Aorta (tissue), 5 donors: ENCODE measurements around the gene DCST1. TPM values are rescaled to one million over a fixed set of nuclear protein-coding genes. Genes with fewer than 3 reads are reported as not detected.
A peak's percentile ranks its signal among the peaks of the same experiment; 100 is the strongest.

Source experiments
- ATAC-seq: fragments of 200-7000 bp; cut with Tn5 transposase; one replicate; pipeline ENCODE4 v1.9.1; 2022; ENCODE audit warnings: moderate library complexity; ENCODE audit not compliant: low FRiP score
- DNase-seq, 2 donors: peaks; one replicate each; pipeline ENCODE4 v3.0.0-alpha.2; 2020
- H3K27ac ChIP-seq, 2 donors: one replicate each; pipeline ENCODE4 v1.5.1; 2013; ENCODE audit warnings: low read length in 2 of 2, mild to moderate bottlenecking in 2 of 2, moderate library complexity in 2 of 2, control low read depth in 1 of 2, inconsistent platforms in 1 of 2, low read depth in 1 of 2
- H3K27me3 ChIP-seq, 2 donors: one replicate each; pipeline ENCODE4 v1.6.1; 2013; ENCODE audit warnings: control low read depth in 1 of 2, low read length in 1 of 2, mild to moderate bottlenecking in 1 of 2, moderate library complexity in 1 of 2; ENCODE audit not compliant: insufficient read depth in 2 of 2, control insufficient read depth in 1 of 2
- H3K36me3 ChIP-seq, 2 donors: one replicate each; pipeline ENCODE4 v1.6.1; 2013; ENCODE audit warnings: control low read depth in 1 of 2, low read length in 1 of 2, mild to moderate bottlenecking in 1 of 2; ENCODE audit not compliant: insufficient read depth in 2 of 2, control insufficient read depth in 1 of 2
- H3K4me1 ChIP-seq, 2 donors: one replicate each; pipeline ENCODE4 v1.6.1; 2013; ENCODE audit warnings: low read length in 2 of 2, control low read depth in 1 of 2, mild to moderate bottlenecking in 1 of 2, moderate library complexity in 1 of 2; ENCODE audit not compliant: insufficient read depth in 2 of 2, control insufficient read depth in 1 of 2
- H3K4me3 ChIP-seq, 2 donors: one replicate each; pipeline ENCODE4 v1.5.1; 2013; ENCODE audit warnings: low read length in 2 of 2, control low read depth in 1 of 2, mild to moderate bottlenecking in 1 of 2
- H3K9me3 ChIP-seq: one replicate; pipeline ENCODE4 v1.6.1; 2013; ENCODE audit warnings: mild to moderate bottlenecking, low read length; ENCODE audit not compliant: control insufficient read depth
- WGBS, 2 donors: extraction: QIAGEN DNeasy Blood & Tissue Kit; methylation state at CpG; one replicate each; pipeline ENCODE4 v1.1.7; 2013; 5-methylcytosine and 5-hydroxymethylcytosine counted together
- intact Hi-C, 2 donors: fragments of 100-400 bp; cut with DNase I; formaldehyde crosslinking; loops; one replicate each; pipeline versions ENCODE4 v1.14.2 to v1.15.0; 2022
- polyA plus RNA-seq, 2 donors: library from polyadenylated mRNA; stranded (reverse); fragments of 200-250 nt; gene quantifications; one replicate each; pipeline ENCODE4 v1.2.3, GENCODE V29; 2013
- total RNA-seq, 2 donors: library from RNA; stranded (reverse); fragmentation: NEBNext Ultra II Directional; extraction: Animal tissue kit (Norgen Biotek cat#: 25700); gene quantifications; one replicate each; pipeline ENCODE4 v1.2.1, GENCODE V29; 2021
- donor health status: healthy with polysubstance abuse.
- donor health status: Bipolar disorder and iron deficiency.
- donor health status: DM: no; HTN: no; CAD: no.
- donor health status: DM: no; HTN: no; CAD: no.
- donor health status: DM: yes; HTN: yes; CAD: no.

Gene DCST1
- total and polyA plus RNA-seq, 4 donors = 0.26 TPM; not detected in 3

GRCh38 chr1:155009742-155010141, 23.9 kb upstream of the DCST1 start:
- Histone ChIP-seq H3K36me3 (no peaks in the 10 kb centered on the region), H3K4me1 (no peaks in the 10 kb centered on the region), H3K9me3 (no peaks in the 10 kb centered on the region), H3K27me3 (no peaks in the 10 kb centered on the region), H3K4me3 (no peak overlapping the region), H3K27ac (no peak overlapping the region)
- WGBS, 2 donors = 94 to 97% methylated on average over 5 of the region's 5 CpGs
- no peak for DNase-seq
- no peak for ATAC-seq
- intact Hi-C loops = no loop called here

- H3K9me3 ChIP-seq = no peaks in the 10 kb centered on the region
- DNase-seq = no peak
- no peaks in the 10 kb centered on the region for H3K27me3 ChIP-seq
- H3K4me3 ChIP-seq = no peak overlapping the region
- no peak overlapping the region for H3K27ac ChIP-seq
- ATAC-seq = no peak
- no peaks in the 10 kb centered on the region for H3K36me3 ChIP-seq
- intact Hi-C loops = no loop called here
- 51 to 62% methylated on average over 9 to 11 of the region's 11 CpGs for WGBS, 2 donors
- H3K4me1 ChIP-seq = no peaks in the 10 kb centered on the region
These were observed 23.3 kb upstream of the DCST1 start for GRCh38 chr1:155010211-155010918.

- Histone ChIP-seq H3K36me3 (no peaks in the 10 kb centered on the region), H3K27me3 (no peaks in the 10 kb centered on the region), H3K27ac (no peak overlapping the region), H3K4me1 (no peaks in the 10 kb centered on the region), H3K9me3 (no peaks in the 10 kb centered on the region), H3K4me3 (no peak overlapping the region)
- 74 to 77% methylated on average over 5 of the region's 5 CpGs for WGBS, 2 donors
- no peak for DNase-seq
- ATAC-seq = no peak
- intact Hi-C loops = no loop called here
These were observed 22.6 kb upstream of the DCST1 start for GRCh38 chr1:155011004-155011416.

GRCh38 chr1:155011437-155012025, 22.1 kb upstream of the DCST1 start:
- no peaks in the 10 kb centered on the region for H3K4me1 ChIP-seq
- ATAC-seq = no peak
- intact Hi-C loops = no loop called here

GRCh38 chr1:155012026-155012546, 21.5 kb upstream of the DCST1 start:
- DNase-seq = peak; percentile 81 to 90
- 16 to 23% methylated on average over 9 of the region's 9 CpGs for WGBS, 2 donors
- intact Hi-C loops = no loop called here
- peak; percentile 27 for ATAC-seq
- Histone ChIP-seq H3K4me1 (no peaks in the 10 kb centered on the region), H3K27me3 (no peaks in the 10 kb centered on the region), H3K9me3 (no peaks in the 10 kb centered on the region), H3K27ac (no peak overlapping the region), H3K36me3 (no peaks in the 10 kb centered on the region), H3K4me3 (no peak overlapping the region)

More at GRCh38 chr1:155011437-155012025, 22.1 kb upstream of the DCST1 start:
- no peak for DNase-seq
- no peaks in the 10 kb centered on the region for H3K9me3 ChIP-seq
- no peak overlapping the region for H3K27ac ChIP-seq
- 85 to 86% methylated on average over 6 of the region's 6 CpGs for WGBS, 2 donors
- H3K4me3 ChIP-seq = no peak overlapping the region
- H3K27me3 ChIP-seq = no peaks in the 10 kb centered on the region
- no peaks in the 10 kb centered on the region for H3K36me3 ChIP-seq

- H3K27me3 ChIP-seq = no peaks in the 10 kb centered on the region
- intact Hi-C loops = no loop called here
- 80 to 83% methylated on average over 3 of the region's 3 CpGs for WGBS, 2 donors
- ATAC-seq (no peak), DNase-seq (no peak)
- H3K4me1 ChIP-seq = no peaks in the 10 kb centered on the region
- no peaks in the 10 kb centered on the region for H3K36me3 ChIP-seq
- H3K4me3 ChIP-seq = no peak overlapping the region
- no peaks in the 10 kb centered on the region for H3K9me3 ChIP-seq
- no peak overlapping the region for H3K27ac ChIP-seq
These were observed 20.6 kb upstream of the DCST1 start for GRCh38 chr1:155012776-155013602.

GRCh38 chr1:155013632-155014031, 20.0 kb upstream of the DCST1 start:
- intact Hi-C loops = no loop called here
- Histone ChIP-seq H3K27ac (no peak overlapping the region), H3K36me3 (no peaks in the 10 kb centered on the region), H3K27me3 (no peaks in the 10 kb centered on the region), H3K4me3 (no peak overlapping the region), H3K4me1 (no peaks in the 10 kb centered on the region), H3K9me3 (no peaks in the 10 kb centered on the region)
- WGBS, 2 donors = 47 to 64% methylated on average over 5 to 8 of the region's 8 CpGs
- no peak for ATAC-seq
- DNase-seq = no peak

GRCh38 chr1:155014709-155015508, 18.7 kb upstream of the DCST1 start:
- no peaks in the 10 kb centered on the region for H3K4me1 ChIP-seq
- no peaks in the 10 kb centered on the region for H3K27me3 ChIP-seq
- no peaks in the 10 kb centered on the region for H3K36me3 ChIP-seq
- no peak overlapping the region for H3K4me3 ChIP-seq
- intact Hi-C loops = loop anchor here (5.0 kb wide), 2 partner anchors 48 to 58 kb away; partner anchors contain the start of gene PBXIP1 (in 1 of the 2)
- WGBS, 2 donors = 90 to 91% methylated on average over 29 to 31 of the region's 31 CpGs
- H3K27ac ChIP-seq = no peak overlapping the region
- DNase-seq = no peak
- H3K9me3 ChIP-seq = no peaks in the 10 kb centered on the region
- ATAC-seq = no peak
